HG02623 (cell line): Measurements from ENCODE around the gene NTRK1.

ENCODE experiments used
- ATAC-seq: cut with Tn5 transposase; IDR thresholded peaks from one replicate; pipeline ENCODE4 v1.9.1; 2021; ENCODE audit warnings: moderate library complexity; ENCODE audit not compliant: unreplicated experiment

The NTRK1 gene

GRCh38 chr1:156836892-156837291 is 23.8 kb upstream of the NTRK1 start:
- ATAC-seq, result no peak

GRCh38 chr1:156838972-156839371 is 21.7 kb upstream of the NTRK1 start:
- ATAC-seq, result no peak

- no peak for ATAC-seq
Observed at GRCh38 chr1:156839426-156840109, 21.1 kb upstream of the NTRK1 start.

GRCh38 chr1:156840186-156840897 is 20.3 kb upstream of the NTRK1 start:
- ATAC-seq, result no peak

- no peak for ATAC-seq
Observed at GRCh38 chr1:156840898-156841279, 19.8 kb upstream of the NTRK1 start.

- ATAC-seq, result no peak
Observed at GRCh38 chr1:156841295-156841855, 19.3 kb upstream of the NTRK1 start.

- no peak for ATAC-seq
Observed at GRCh38 chr1:156842618-156843300, 17.9 kb upstream of the NTRK1 start.

GRCh38 chr1:156844102-156844501 is 16.6 kb upstream of the NTRK1 start:
- ATAC-seq, result no peak

GRCh38 chr1:156844638-156845037 is 16.0 kb upstream of the NTRK1 start:
- ATAC-seq, result no peak

- no peak for ATAC-seq
Observed at GRCh38 chr1:156845055-156845952, 15.4 kb upstream of the NTRK1 start.

GRCh38 chr1:156845953-156846545 is 14.6 kb upstream of the NTRK1 start:
- no peak for ATAC-seq

- ATAC-seq, result no peak
Observed at GRCh38 chr1:156846643-156847042, 14.0 kb upstream of the NTRK1 start.

GRCh38 chr1:156847591-156848460 is 12.8 kb upstream of the NTRK1 start:
- no peak for ATAC-seq

- ATAC-seq, result no peak
Observed at GRCh38 chr1:156848461-156849150, 12.1 kb upstream of the NTRK1 start.

- ATAC-seq, result no peak
Observed at GRCh38 chr1:156849151-156849496, 11.5 kb upstream of the NTRK1 start.

GRCh38 chr1:156851779-156852417 is 8.8 kb upstream of the NTRK1 start:
- ATAC-seq, result no peak

GRCh38 chr1:156852418-156852874 is 8.2 kb upstream of the NTRK1 start:
- ATAC-seq, result no peak

- no peak for ATAC-seq
Observed at GRCh38 chr1:156853761-156854160, 6.9 kb upstream of the NTRK1 start.
